Stimulated activated CD4-positive, alpha-beta T cell treated with anti-CD3 and anti-CD28 coated beads, Interleukin-12 subunit alpha, Interleukin-12 subunit beta, amount 100 ng/mL, for 24 hours (primary cell): ENCODE results near the gene ATP6V1C2.
"Not testable (repeated sequence)": the region's sequence is repeated elsewhere in the genome, so short reads cannot be mapped to it uniquely, and the experiment has no call there.

ENCODE experiments used
- DNase-seq, 2 experiments: peaks; one replicate each; pipeline ENCODE4 v3.0.0-alpha.2; 2020; ENCODE audit warnings: low read depth in 2 of 2

Gene ATP6V1C2

GRCh38 chr2:10768063-10768507 lies 46.7 kb downstream of the ATP6V1C2 start:
- no peak for DNase-seq

GRCh38 chr2:10770956-10771750 lies 49.7 kb downstream of the ATP6V1C2 start:
- DNase-seq = no peak

GRCh38 chr2:10771786-10772185 lies 50.4 kb downstream of the ATP6V1C2 start:
- DNase-seq = no peak

GRCh38 chr2:10772201-10772867 lies 50.9 kb downstream of the ATP6V1C2 start:
- DNase-seq = no peak

- DNase-seq = no peak
Observed at GRCh38 chr2:10772868-10773215, 51.4 kb downstream of the ATP6V1C2 start.

GRCh38 chr2:10773821-10774341 lies 52.5 kb downstream of the ATP6V1C2 start:
- DNase-seq = no peak

GRCh38 chr2:10774394-10774793 lies 53.0 kb downstream of the ATP6V1C2 start:
- DNase-seq = no peak

- DNase-seq = no peak
Observed at GRCh38 chr2:10775021-10775780, 53.8 kb downstream of the ATP6V1C2 start.

GRCh38 chr2:10775831-10776230 lies 54.4 kb downstream of the ATP6V1C2 start:
- no peak for DNase-seq

- DNase-seq = no peak
Observed at GRCh38 chr2:10776231-10776977, 55.0 kb downstream of the ATP6V1C2 start.

- no peak for DNase-seq
Observed at GRCh38 chr2:10777111-10777841, 55.8 kb downstream of the ATP6V1C2 start.

- no peak for DNase-seq
Observed at GRCh38 chr2:10777842-10778723, 56.7 kb downstream of the ATP6V1C2 start.

GRCh38 chr2:10778724-10779115 lies 57.3 kb downstream of the ATP6V1C2 start:
- no peak for DNase-seq

- DNase-seq = no peak
Observed at GRCh38 chr2:10779776-10780490, 58.5 kb downstream of the ATP6V1C2 start.

- no peak for DNase-seq
Observed at GRCh38 chr2:10780491-10780820, 59.0 kb downstream of the ATP6V1C2 start.

GRCh38 chr2:10780821-10781220 lies 59.4 kb downstream of the ATP6V1C2 start:
- not testable (repeated sequence) for DNase-seq

- DNase-seq = no peak
Observed at GRCh38 chr2:10781746-10782145, 60.3 kb downstream of the ATP6V1C2 start.

GRCh38 chr2:10783421-10783820 lies 62.0 kb downstream of the ATP6V1C2 start:
- DNase-seq = no peak

GRCh38 chr2:10784719-10785118 lies 63.3 kb downstream of the ATP6V1C2 start:
- DNase-seq = no peak
